Raji (cell line): ENCODE results near the gene MAP7D2.

Experiments used
- POLR2A ChIP-seq: IDR thresholded peaks from 2 replicates; pipeline ENCODE4 v1.6.1; 2011; ENCODE audit warnings: low read depth, low read length, control low read depth; ENCODE audit not compliant: insufficient read depth

MAP7D2 gene

DNA sequence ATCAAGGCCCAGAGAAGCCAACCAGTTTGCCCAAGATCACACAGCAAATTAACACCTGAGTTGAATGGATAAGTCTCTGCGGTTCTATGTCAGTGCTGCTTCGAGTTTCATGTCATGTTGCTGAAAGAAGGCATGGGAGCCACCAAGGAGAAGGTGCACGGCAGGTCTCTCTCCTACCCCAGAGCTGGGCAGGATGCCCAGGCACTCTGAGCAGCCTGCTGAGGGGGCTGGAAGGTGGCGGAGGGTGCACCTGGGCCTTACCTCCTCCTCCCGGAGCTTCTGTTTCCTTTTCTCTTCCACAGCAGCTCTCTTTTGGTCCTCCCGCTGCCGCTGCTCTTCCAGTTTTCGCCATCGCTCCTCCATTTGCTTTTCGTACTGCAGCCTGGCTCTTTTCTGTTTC, 53.6 kb downstream of the MAP7D2 start:
- no peak for TF ChIP-seq POLR2A

DNA sequence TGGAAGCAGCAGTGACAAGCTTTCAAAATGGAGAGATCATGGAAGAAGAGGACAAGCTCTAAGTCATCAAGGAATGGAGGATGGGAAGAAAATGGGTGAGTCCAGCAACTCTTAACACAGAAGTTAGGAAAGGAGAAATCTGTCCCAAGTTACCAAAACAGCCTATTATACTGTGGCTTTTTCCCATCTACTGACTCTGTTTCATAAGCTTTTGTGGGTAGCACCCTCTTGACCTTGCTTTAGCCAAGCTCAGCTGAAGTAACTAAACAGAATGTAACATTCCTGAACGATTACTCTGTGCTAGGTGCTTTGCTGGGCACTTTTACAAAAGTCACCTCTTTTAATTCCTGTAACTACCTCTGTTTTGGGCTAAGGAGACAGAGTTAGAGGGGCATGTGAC, 54.9 kb downstream of the MAP7D2 start:
- TF ChIP-seq POLR2A, result no peak

DNA sequence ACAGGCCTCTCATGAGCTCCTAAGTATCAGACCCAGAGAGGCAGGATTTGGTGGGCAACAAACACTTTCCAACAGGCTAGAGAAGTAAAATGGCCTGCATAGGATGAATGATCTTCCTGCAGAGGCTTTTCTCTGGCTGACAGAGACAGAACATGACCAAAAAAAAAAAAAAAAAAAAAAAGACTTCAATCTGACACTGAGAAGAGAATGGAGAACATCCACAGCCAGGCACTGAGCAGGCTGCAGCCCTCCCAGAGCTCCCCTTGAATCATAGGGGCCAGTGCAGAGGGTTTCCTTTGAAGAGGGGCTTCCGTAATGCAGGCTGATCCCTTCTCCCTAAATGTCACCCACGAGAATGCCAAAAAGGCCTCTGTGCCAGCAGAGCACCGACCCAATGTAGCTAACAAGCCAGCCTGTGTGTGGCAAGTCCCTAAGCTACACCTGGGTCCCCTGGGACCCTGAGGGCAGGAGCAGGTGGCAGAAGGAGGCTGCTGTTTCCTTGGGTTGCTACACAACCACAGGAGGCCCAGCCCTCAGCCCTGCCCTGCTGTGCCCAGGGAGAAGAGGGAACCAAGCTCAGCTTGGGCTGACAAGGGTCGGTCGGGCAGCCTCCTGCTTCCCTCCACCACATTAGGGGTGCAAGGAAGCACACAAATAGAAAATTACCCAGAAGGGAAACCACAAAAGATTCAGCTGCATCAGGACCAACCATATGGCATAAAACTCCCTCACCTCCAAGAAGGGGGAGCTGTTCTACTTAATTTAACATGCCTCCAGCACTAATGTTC, 55.6 kb downstream of the MAP7D2 start:
- TF ChIP-seq POLR2A, result peak; percentile 22; the same call in 1 of the 2 replicates

DNA sequence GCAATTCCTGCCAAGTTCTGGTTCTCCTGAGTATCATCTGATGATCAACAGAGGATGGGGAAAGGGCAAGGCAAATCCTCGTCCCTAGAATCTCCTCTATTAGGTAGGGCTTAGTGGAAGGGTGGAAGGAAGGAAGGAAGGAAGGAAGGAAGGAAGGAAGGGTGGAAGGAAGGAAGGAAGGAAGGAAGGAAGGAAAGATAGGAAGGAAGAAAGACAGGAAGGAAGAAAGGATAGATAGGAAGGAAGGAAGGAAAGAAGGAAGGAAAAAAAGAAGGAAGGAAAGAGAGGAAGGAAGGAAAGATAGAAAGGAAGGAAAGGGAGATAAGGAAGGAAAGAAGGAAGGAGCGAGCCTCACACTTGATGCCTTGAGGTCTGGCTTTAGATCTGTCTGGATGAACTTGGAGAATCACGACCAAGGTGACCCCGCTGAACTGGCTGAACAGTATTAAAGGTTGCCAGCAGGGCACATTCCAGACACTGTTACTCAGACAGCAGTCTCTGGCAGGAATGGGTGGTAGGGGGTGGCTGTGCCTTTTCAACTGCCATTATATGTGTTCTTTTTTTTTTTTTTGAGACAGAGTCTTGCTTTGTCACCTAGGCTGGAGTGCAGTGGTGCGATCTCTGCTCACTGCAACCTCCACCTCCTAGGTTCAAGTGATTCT, 57.1 kb downstream of the MAP7D2 start:
- TF ChIP-seq POLR2A, result no peak

DNA sequence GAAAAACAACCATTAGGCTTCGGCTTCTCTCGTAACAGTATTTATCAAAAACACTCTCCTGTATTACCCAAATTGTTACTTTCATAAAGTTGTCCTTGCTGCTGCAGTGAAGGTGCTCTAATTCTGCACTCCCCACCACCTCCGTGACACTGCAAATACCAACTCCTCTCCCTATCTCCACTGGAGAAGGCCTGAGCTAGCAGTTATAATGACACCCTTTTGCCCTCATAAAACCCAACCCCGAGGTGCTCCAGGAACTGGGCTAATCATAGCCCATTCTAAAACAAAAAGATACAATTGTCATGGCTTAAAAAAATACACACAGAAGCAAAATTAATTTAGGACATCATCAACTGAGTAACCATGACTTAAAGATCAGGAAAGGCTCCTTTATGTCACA, 59.2 kb downstream of the MAP7D2 start:
- TF ChIP-seq POLR2A, result no peak

DNA sequence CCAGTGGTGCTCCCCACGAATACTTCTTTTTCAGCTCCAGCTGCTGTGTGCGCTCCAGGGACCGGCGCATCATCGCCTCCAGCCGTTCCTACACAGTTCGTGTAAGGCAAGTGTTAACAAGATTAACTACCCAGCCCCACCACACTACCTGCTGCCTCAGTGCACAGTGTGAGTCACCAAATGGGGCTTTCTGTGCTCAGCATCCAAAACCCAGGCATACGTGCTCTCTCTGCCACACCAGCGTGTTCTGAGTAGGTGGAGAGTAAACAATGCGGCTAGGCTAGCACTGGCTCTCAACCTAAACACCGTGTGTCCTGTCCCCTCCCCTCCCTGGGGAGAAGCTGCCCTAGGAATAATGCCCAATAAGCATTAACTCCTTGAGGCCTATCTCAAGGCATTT, 60.0 kb downstream of the MAP7D2 start:
- no peak for TF ChIP-seq POLR2A

DNA sequence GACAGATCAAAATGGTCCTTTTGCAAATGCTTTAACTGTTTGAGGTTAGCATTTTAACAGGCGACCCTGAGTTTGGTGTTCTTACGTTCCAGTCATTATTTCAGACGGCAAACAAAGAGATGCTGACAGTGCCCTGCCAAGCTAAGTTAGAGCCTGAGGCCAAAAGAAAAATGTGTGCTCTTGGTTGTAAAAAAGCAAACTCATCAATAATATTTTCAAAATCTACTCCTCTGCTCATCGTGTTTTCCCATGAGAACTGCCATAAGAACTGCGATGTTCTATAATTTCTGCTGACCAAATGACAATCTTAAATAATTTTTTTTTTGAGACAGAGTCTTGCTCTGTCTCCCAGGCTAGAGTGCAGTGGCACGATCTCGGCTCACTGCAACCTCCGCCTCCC, 63.2 kb downstream of the MAP7D2 start:
- TF ChIP-seq POLR2A, result no peak

DNA sequence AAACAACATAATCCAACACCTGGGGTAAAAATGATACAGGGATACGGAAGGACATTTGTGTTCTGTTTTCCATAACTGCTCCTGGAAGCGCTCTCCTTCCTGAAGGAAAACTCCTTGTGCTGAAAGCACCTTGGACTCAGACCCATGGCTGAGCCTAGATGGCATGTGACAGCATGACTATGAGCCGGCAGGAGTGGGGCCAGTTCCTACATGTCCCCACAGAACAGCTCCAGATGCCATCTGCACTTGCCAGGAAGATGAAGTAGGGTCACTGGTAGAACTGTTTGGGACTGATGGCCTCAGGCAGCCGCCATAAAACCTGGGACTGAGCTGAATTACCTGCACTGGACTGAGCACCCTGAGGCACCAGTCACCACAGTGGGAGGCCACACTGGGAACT, 69.8 kb downstream of the MAP7D2 start:
- TF ChIP-seq POLR2A, result no peak

DNA sequence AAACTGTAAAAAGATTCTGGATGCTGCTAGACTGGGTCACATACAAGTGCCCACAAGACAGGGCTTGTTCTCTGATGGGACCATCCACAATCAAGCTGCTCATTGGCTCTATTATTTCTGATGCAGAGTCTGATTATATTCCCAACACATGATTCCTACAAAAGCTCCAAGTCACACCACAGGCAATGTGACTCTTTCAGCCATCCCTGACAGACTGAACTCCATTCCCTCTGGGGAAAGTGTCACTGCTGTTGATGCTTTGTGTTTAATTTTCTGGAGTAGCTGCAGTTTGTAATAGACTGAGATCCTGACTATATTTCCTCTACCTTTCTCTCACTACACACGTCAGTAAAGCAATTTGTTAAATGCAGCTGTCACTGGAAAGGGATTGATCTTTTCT, 70.5 kb downstream of the MAP7D2 start:
- no peak for TF ChIP-seq POLR2A

DNA sequence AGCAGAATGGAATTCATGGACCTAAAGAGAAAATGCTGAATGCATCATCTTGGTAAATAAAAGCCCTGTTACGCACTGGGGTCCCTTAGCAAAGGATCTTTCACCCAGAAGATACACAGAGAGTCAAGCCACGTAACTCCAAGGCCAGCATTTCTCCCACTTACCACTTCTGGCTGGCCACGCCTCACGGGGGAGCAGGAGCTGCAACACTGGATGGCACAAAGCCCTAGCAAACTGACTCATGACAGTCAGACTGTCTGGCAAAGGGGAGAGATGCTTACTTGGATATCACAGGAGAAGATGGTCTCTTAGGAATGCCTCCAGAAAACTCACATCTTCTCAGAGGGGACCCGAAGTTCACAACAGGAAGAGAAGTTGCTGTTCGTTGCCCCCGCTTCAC, 74.5 kb downstream of the MAP7D2 start:
- TF ChIP-seq POLR2A, result no peak

DNA sequence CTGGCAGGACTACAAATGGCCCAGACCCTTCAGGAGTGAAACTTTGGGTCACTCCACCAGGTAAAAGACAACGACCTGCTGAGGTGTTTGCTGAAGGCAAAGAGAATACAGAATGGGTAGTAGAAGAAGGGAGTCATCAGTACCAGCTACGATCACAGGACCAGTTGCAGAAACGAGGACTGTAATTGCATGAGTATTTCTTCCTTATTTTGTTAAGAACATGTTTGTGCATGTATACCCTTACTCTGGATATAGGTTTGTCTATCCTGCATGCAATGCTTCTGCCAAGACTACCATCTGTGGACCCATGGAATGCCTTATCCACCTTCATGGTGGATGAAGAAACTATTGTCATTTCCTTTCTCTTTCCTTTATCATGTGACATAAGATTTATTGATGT, 77.7 kb downstream of the MAP7D2 start:
- TF ChIP-seq POLR2A, result no peak

DNA sequence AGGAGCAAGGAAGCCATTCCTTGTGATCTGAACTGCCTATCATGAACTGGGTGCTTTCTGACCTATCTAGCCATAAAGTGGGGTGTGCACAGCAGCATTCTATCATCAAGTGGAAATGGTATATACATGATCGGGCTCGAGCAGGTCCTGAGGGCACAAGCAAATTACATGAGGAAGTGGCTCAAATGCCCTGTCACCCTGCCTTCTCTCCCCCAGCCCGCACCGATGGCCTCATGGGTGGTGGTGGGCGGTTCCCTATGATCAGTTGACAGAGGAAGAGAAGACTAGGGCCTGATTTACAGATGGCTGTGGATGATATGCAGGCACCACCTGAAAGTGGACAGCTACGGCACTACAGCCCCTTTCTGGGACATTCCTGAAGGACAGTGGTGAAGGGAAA, 79.5 kb downstream of the MAP7D2 start:
- TF ChIP-seq POLR2A, result no peak

DNA sequence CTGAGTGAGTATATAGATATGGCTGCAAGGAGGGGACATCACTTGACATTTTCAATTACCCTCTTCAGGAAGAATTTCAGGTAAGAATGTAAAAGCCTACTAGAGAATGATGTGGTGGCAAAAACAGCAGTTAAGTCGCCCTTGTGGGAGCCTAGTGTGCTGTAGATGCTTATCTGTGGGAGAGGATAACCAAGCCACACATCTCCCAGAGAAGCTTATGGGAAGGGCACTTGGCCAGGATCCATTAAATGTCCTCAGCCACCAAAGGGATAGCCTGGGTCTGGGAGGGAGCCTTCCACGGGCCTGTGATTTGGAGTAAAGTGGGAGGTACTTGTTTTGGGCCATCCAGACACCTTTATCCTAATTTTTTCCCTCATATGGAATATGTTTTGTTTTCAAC, 84.5 kb downstream of the MAP7D2 start:
- TF ChIP-seq POLR2A, result no peak

DNA sequence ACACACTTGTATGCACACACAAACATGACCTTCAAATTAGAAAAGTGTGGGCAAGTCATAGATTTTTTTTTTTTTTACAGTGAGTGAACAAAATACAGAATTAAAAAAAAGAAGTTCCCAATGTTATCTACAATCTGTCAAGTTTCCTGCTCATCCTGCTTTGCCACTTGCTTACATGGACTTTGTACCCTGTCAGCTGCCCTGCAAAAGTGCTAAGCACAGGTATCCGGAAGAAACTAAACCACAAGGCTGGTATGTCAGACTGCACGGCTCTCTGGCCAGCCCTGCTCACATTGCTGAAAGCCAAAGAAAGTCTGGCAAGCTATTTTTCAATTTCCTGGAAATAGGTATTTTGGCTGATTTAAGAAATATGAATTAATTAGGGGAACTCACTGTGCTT, 87.0 kb downstream of the MAP7D2 start:
- TF ChIP-seq POLR2A, result no peak

DNA sequence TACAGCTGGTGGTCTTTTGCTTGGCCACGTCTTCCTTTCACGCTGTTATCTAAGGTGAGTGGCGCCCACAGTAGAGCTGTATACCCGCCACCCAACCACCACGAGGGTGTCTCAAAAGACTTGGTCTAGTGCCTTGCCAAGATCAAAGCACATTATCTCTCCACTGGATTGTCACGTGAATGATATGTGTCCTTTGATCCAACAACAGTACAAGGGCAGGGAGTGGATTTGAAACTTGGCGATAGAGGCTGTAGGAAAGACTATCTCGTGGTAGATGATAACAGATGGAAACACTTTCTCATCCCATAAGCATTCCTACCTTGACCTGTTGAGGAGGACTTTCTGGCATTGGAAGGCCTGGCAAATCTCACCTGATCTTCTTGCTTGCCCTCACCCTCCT, 88.1 kb downstream of the MAP7D2 start:
- TF ChIP-seq POLR2A, result no peak

DNA sequence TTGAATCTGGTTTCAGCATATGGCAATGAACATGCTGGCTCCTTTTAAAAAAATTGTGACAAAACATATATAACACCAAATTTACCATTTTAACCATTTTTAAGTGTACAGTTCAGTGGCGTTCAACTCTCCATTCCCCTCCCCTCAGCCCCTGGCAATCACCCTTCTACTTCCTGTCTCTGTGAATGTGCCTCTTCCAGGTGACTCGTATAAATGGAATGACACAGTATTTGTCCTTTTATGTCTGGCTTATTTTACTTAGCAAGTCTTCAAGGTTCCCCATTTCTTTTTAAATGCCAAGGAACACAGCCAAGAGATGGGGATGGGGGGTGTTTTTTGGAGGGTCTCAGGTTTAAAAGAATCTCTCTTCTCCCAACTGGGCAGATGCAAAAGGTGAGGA, 90.4 kb downstream of the MAP7D2 start:
- TF ChIP-seq POLR2A, result no peak

DNA sequence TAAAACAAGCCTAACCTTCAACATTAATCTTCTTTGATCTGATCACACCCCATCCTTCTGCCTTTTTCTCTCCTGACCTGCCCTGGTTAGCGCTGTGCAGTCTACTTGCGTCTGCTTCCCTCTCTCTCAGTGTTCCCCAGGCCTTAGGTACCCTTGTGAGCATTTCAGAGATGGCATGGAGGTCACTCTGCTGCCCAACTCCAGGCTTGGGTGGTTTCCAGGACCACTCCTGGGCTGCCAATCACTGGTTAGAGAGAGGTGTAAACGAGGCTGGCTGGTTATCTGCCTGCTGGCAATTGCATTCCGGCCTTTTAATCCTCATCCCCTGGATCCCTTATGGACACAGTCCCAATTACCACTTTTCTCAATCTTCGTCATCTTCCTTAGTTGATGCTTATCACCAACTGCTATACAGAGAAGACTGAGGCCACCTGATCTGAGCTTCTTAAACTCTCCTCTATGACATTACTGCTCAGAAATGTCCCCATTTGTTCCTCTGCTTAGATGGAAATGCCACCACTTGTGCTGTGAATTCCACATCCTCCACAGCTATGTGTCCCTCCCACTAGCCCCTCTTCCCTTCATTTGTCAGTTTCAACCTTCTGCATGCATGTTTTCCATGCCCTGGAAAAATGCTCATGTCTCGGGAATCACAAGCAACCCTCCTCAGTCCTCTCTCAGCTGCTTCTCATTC, 96.9 kb downstream of the MAP7D2 start:
- no peak for TF ChIP-seq POLR2A

DNA sequence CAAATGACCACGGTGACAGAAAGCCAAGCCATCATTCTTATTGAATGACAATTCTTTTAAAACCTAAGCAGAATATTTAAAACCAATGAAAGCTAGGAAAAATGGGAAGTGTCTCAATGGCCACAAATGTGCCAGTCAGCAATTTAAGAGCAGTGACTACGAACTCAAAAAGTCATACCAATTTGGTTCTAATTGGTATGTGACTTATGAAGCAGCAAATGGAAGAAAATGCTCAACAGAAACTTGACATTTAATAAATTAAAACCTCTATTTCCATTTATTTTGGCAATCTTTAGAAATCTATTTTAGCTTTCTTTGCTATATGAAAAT, 100.1 kb downstream of the MAP7D2 start:
- TF ChIP-seq POLR2A, result no peak
